ENCODE measurements around the gene PLCXD3.
"Not testable (repeated sequence)": the region's sequence is repeated elsewhere in the genome, so short reads cannot be mapped to it uniquely, and the experiment has no call there.

The PLCXD3 gene

GRCh38 chr5:41493490-41494126 lies 16.8 kb downstream of the PLCXD3 start:
- ATAC-seq = not testable (repeated sequence)

- TF ChIP-seq CSDC2 (CRISPR knock-in tag; IDR thresholded peaks at IDR 0.05) = no peak
- TF ChIP-seq CSRNP3 (CRISPR knock-in tag; IDR thresholded peaks at IDR 0.05) = no peak
- TF ChIP-seq ZFP30 (CRISPR knock-in tag; IDR thresholded peaks at IDR 0.05) = no peak
- TF ChIP-seq ZNF8 (CRISPR knock-in tag; IDR thresholded peaks at IDR 0.05) = no peak
- TF ChIP-seq TSHZ2 (CRISPR knock-in tag; IDR thresholded peaks at IDR 0.05) = no peak
- no peak for TF ChIP-seq SNAI2 (CRISPR knock-in tag; IDR thresholded peaks at IDR 0.05)
- TF ChIP-seq ESRRG (CRISPR knock-in tag; IDR thresholded peaks at IDR 0.05) = no peak
- TF ChIP-seq PPARA (CRISPR knock-in tag; IDR thresholded peaks at IDR 0.05; ENCODE audit: borderline replicate concordance) = no peak
- TF ChIP-seq ISL1 (CRISPR knock-in tag; IDR thresholded peaks at IDR 0.05) = no peak
- ATAC-seq = no peak
Observed at GRCh38 chr5:41485533-41485932, 24.9 kb downstream of the PLCXD3 start.

- no peak for TF ChIP-seq TSHZ2 (CRISPR knock-in tag; IDR thresholded peaks at IDR 0.05)
- no peak for TF ChIP-seq ZC3H10 (CRISPR knock-in tag; IDR thresholded peaks at IDR 0.05)
- TF ChIP-seq GLIS3 (CRISPR knock-in tag; IDR thresholded peaks at IDR 0.05) = no peak
- TF ChIP-seq ZNF8 (CRISPR knock-in tag; IDR thresholded peaks at IDR 0.05) = no peak
- TF ChIP-seq CREB5 (CRISPR knock-in tag; IDR thresholded peaks at IDR 0.05; ENCODE audit: low read depth) = no peak
- no peak for TF ChIP-seq SNAI2 (CRISPR knock-in tag; IDR thresholded peaks at IDR 0.05)
- no peak for TF ChIP-seq ISL1 (CRISPR knock-in tag; IDR thresholded peaks at IDR 0.05)
- no peak for TF ChIP-seq ZNF565 (CRISPR knock-in tag; conservative IDR thresholded peaks at IDR 0.05; ENCODE audit: low read depth)
- TF ChIP-seq ZNF70 (CRISPR knock-in tag; IDR thresholded peaks at IDR 0.05) = no peak
- TF ChIP-seq ZFP30 (CRISPR knock-in tag; IDR thresholded peaks at IDR 0.05) = no peak
- TF ChIP-seq PPARA (CRISPR knock-in tag; IDR thresholded peaks at IDR 0.05; ENCODE audit: borderline replicate concordance) = no peak
- no peak for TF ChIP-seq CSRNP3 (CRISPR knock-in tag; IDR thresholded peaks at IDR 0.05)
- TF ChIP-seq PATZ1 (CRISPR knock-in tag; IDR thresholded peaks at IDR 0.05; ENCODE audit: borderline replicate concordance) = no peak
- TF ChIP-seq TCF4 (CRISPR knock-in tag; IDR thresholded peaks at IDR 0.05; ENCODE audit: borderline replicate concordance) = no peak
- no peak for TF ChIP-seq RARB (CRISPR knock-in tag; IDR thresholded peaks at IDR 0.05)
- no peak for ATAC-seq
Observed at GRCh38 chr5:41482715-41483114, 27.7 kb downstream of the PLCXD3 start.
